Fibroblast of villous mesenchyme (primary cell): ENCODE measurements around the gene APBB2. TPM values are rescaled to one million over a fixed set of nuclear protein-coding genes. Genes with fewer than 3 reads are reported as not detected.
"Not testable (repeated sequence)": the region's sequence is repeated elsewhere in the genome, so short reads cannot be mapped to it uniquely, and the experiment has no call there.

ENCODE experiments used
- DNase-seq: peaks from one replicate; pipeline ENCODE4 v3.0.0-alpha.2; 2010; ENCODE audit warnings: low read depth
- H3K4me3 ChIP-seq: 2 replicates; pipeline ENCODE4 v1.5.1; 2011; ENCODE audit warnings: low read depth, mild to moderate bottlenecking, low read length
- CTCF ChIP-seq: IDR thresholded peaks from 2 replicates; pipeline ENCODE4 v1.5.1; 2012; ENCODE audit warnings: low read depth, mild to moderate bottlenecking, low read length; ENCODE audit not compliant: insufficient read depth
- total RNA-seq: library from RNA; depleted of rRNA; stranded (reverse); fragments of >200 nt; gene quantifications from 2 replicates; pipeline ENCODE4 v1.2.3, GENCODE V29; 2012

The APBB2 gene
- total RNA-seq, 1 donor: 133 TPM

GRCh38 chr4:41065434-41066006 lies 148.8 kb downstream of the APBB2 start:
- no peak overlapping the region for H3K4me3 ChIP-seq
- DNase-seq: no peak
- TF ChIP-seq CTCF: no peak

- no peak overlapping the region for H3K4me3 ChIP-seq
- no peak for TF ChIP-seq CTCF
- no peak for DNase-seq
Observed at GRCh38 chr4:41064953-41065352, 149.4 kb downstream of the APBB2 start.

GRCh38 chr4:41061482-41062185 lies 152.7 kb downstream of the APBB2 start:
- H3K4me3 ChIP-seq: no peak overlapping the region
- peak; percentile 24 for TF ChIP-seq CTCF
- DNase-seq: peak; percentile 45

- no peak for TF ChIP-seq CTCF
- peak; percentile 42 for DNase-seq
- H3K4me3 ChIP-seq: no peak overlapping the region
Observed at GRCh38 chr4:41060352-41061334, 153.7 kb downstream of the APBB2 start.

GRCh38 chr4:41059411-41059810 lies 154.9 kb downstream of the APBB2 start:
- DNase-seq, H3K4me3 ChIP-seq: not testable (repeated sequence)

GRCh38 chr4:41058426-41058825 lies 155.9 kb downstream of the APBB2 start:
- DNase-seq: no peak
- no peak for TF ChIP-seq CTCF
- no peak overlapping the region for H3K4me3 ChIP-seq

GRCh38 chr4:41057467-41057866 lies 156.9 kb downstream of the APBB2 start:
- TF ChIP-seq CTCF: no peak
- peak; percentile 89 for DNase-seq
- no peak overlapping the region for H3K4me3 ChIP-seq
